ENCODE results near the gene NKRF.

GRCh38 chrX:119552508-119552907 lies 53.7 kb downstream of the NKRF start:
- TF ChIP-seq EP300 (IDR thresholded peaks at IDR 0.05) (no peak), CTCF (IDR thresholded peaks at IDR 0.05) (no peak), POLR2AphosphoS5 (IDR thresholded peaks at IDR 0.05) (no peak)

Measured in gastroesophageal sphincter (tissue), 3 donors.